Body of pancreas (tissue), 4 donors: ENCODE results near the gene SEMA3G. TPM values are rescaled to one million over a fixed set of nuclear protein-coding genes. Genes with fewer than 3 reads are reported as not detected.
A peak's percentile ranks its signal among the peaks of the same experiment; 100 is the strongest.

Experiments used
- ATAC-seq: fragments of 150-250 bp; one replicate; pipeline ENCODE4 v1.9.1; 2016
- DNase-seq, 4 donors: peaks; one replicate each; pipeline ENCODE4 v3.0.0-alpha.2; 2019
- H3K27ac ChIP-seq, 4 donors: fragments of 200-600 bp; sonication (generic); 1 replicate in 3 of 4; 2 replicates in 1 of 4; pipeline versions ENCODE4 v1.5.1 to v1.6.1; 2016 to 2019; ENCODE audit warnings: mild to moderate bottlenecking in 1 of 4, mixed read lengths in 1 of 4, moderate library complexity in 1 of 4
- H3K27me3 ChIP-seq, 2 donors: fragments of 200-600 bp; sonication (generic); one replicate each; pipeline ENCODE4 v1.6.0; 2016; ENCODE audit warnings: mild to moderate bottlenecking in 1 of 2
- H3K36me3 ChIP-seq, 2 donors: fragments of 200-600 bp; sonication (generic); replicated peaks in 1 of 2; 2 replicates each; pipeline ENCODE4 v1.5.1; 2016; ENCODE audit warnings: low read depth in 2 of 2; ENCODE audit not compliant: insufficient read depth in 1 of 2
- H3K4me1 ChIP-seq: fragments of 200-600 bp; sonication (generic); one replicate; pipeline ENCODE4 v1.6.0; 2016
- H3K4me3 ChIP-seq, 2 donors: fragments of 200-600 bp; sonication (generic); 1 replicate in 1 of 2; 2 replicates in 1 of 2; pipeline ENCODE4 v1.5.1; 2016 to 2019
- H3K9me3 ChIP-seq, 3 donors: fragments of 200-600 bp; sonication (generic); 1 replicate in 2 of 3; 2 replicates in 1 of 3; pipeline ENCODE4 v1.5.1; 2016
- POLR2A ChIP-seq, 3 donors: fragments of 450-650 bp; IDR thresholded peaks; one replicate each; pipeline ENCODE4 v1.6.1; 2016; ENCODE audit warnings: antibody characterized with exemption in 3 of 3, mild to moderate bottlenecking in 2 of 3
- WGBS, 2 donors: methylation state at CpG; one replicate each; pipeline ENCODE4 v1.1.5; 2017; 5-methylcytosine and 5-hydroxymethylcytosine counted together
- intact Hi-C: fragments of 100-400 bp; cut with DNase I; formaldehyde crosslinking; loops from one replicate; pipeline ENCODE4 v1.15.1; 2023
- total RNA-seq, 2 donors: library from RNA; depleted of rRNA; stranded (reverse); fragments of >200 nt; gene quantifications; one replicate each; pipeline ENCODE4 v1.1.0, GENCODE V29; 2016
- TF ChIP-seq, protein P1 (sequence below), 7 experiments: fragments of 450-650 bp in 4 of 7; fragments of 200-600 bp in 3 of 7; sonication (generic) in 3 of 7; IDR thresholded peaks; one replicate each; pipeline ENCODE4 v1.5.1; 2016 to 2019; ENCODE audit warnings: antibody characterized with exemption in 7 of 7

SEMA3G gene
- total RNA-seq, 2 donors from 2014 or later, result 3.9 to 13.2 TPM

DNA sequence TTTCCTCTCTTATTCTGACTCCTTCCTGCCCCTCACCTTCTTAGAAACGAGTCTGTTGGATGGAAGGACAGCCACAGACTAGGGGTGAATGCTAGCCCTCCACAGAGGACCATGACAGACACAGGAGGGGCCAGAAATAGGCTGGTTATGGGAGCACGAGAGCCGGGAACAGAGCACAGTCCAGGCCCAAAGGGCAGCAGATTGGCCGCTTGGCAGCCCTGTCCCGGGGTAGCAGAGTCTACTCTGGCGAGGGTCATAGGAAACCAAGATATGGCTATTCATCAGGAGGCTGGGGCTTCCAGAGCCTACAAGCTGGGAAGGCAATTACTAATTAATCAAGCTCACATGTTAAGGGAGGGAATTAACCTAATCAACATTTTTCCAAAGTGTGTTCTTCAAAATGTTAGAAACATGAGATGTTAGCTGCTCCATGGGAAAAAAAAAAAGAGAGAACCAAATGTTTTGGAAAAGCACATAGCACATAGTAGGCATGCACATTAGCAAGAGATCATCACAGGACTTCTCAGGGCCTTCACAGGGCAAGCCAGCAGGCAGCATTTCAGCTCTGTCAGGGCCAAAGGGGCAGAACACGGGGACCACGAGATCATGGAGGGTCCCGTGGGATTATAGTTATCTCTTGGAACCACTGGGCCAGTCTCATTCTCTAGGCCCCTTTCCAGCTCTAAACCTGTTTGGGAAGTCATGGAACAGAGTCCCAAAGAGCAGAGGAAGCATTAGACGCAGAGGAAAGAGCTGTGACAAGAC is 13.3 kb downstream of the SEMA3G start:
- Histone ChIP-seq H3K4me1 (peaks cover 4% of the 10 kb centered on the region), H3K9me3 (no peaks in the 10 kb centered on the region), H3K4me3 (no peak overlapping the region), H3K36me3 (no peaks in the 10 kb centered on the region), H3K27me3 (no peaks in the 10 kb centered on the region), H3K27ac (no peak overlapping the region)
- intact Hi-C loops, result no loop called here
- DNase-seq (peak in 1 of 4 donors; percentile 10), ATAC-seq (no peak)
- no peak for TF ChIP-seq POLR2A (IDR thresholded peaks at IDR 0.05)
- TF ChIP-seq, protein P1, sequence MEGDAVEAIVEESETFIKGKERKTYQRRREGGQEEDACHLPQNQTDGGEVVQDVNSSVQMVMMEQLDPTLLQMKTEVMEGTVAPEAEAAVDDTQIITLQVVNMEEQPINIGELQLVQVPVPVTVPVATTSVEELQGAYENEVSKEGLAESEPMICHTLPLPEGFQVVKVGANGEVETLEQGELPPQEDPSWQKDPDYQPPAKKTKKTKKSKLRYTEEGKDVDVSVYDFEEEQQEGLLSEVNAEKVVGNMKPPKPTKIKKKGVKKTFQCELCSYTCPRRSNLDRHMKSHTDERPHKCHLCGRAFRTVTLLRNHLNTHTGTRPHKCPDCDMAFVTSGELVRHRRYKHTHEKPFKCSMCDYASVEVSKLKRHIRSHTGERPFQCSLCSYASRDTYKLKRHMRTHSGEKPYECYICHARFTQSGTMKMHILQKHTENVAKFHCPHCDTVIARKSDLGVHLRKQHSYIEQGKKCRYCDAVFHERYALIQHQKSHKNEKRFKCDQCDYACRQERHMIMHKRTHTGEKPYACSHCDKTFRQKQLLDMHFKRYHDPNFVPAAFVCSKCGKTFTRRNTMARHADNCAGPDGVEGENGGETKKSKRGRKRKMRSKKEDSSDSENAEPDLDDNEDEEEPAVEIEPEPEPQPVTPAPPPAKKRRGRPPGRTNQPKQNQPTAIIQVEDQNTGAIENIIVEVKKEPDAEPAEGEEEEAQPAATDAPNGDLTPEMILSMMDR (IDR thresholded peaks at IDR 0.05), result no peak
- WGBS, 2 donors, result 54 to 69% methylated on average over 10 of the region's 10 CpGs

DNA sequence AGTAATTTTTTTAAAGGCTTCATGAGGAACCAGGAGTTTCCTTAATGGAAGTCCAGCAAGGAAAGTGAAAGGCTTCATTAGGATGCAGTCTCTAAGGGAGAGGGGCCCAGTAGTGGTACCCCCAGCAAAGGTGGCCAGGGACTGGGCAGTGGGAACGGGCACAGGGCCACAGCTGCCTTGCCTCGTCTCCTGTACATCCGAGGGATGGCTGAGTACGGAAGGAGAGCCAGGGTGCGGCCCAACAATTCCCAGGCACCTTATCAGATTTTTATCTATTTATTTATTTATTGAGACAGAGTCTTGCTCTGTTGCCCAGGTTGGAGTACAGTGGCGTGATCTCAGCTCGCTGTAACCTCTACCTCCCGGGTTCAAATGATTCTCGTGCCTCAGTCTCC is 14.5 kb downstream of the SEMA3G start:
- Histone ChIP-seq H3K27ac (no peak overlapping the region), H3K27me3 (no peaks in the 10 kb centered on the region), H3K4me1 (peaks cover 4% of the 10 kb centered on the region), H3K9me3 (no peaks in the 10 kb centered on the region), H3K36me3 (no peaks in the 10 kb centered on the region), H3K4me3 (no peak overlapping the region)
- ATAC-seq, result no peak
- peak in 1 of 4 donors; percentile 6 for DNase-seq
- intact Hi-C loops, result no loop called here
- no peak for TF ChIP-seq POLR2A (IDR thresholded peaks at IDR 0.05)
- TF ChIP-seq, protein P1 (IDR thresholded peaks at IDR 0.05), result no peak
- WGBS, 2 donors, result 79 to 90% methylated on average over 9 of the region's 9 CpGs

DNA sequence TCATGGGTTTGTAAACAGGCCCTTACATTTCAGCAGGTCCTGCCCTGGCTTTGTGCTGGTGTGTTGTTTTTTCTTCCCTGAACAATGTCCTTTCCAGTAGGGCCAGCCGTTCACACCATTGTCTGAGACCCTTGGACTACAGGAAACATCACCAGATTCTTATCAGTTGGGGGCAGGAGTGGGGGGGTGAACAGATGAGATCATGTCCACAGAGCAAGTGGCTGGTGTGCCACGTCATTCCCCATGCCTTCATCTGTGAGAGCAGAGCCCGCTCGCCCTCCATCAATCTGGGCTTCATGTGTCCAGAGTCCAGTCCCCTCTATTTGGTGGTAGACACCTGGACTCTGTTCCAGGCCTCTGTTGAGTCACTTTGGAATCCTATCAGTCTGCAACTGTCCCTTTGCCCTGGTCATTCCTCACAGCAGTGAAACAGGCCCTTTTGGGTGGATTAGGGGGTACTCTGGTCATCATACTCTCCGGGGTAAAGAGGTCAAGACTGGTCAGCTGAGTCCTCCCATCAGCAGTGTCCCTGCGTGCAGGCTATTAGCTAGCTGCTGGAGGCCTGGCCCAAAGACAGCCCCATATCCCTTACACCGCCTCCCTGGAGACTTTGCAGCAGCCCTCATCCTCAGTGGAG is 15.0 kb downstream of the SEMA3G start:
- TF ChIP-seq, protein P1 (IDR thresholded peaks at IDR 0.05), result no peak
- TF ChIP-seq POLR2A (IDR thresholded peaks at IDR 0.05), result no peak
- Histone ChIP-seq H3K4me1 (peaks cover 4% of the 10 kb centered on the region), H3K27me3 (no peaks in the 10 kb centered on the region), H3K27ac (no peak overlapping the region), H3K9me3 (no peaks in the 10 kb centered on the region), H3K4me3 (no peak overlapping the region), H3K36me3 (no peaks in the 10 kb centered on the region)
- ATAC-seq, result no peak
- DNase-seq, result peak in 1 of 4 donors; percentile 11
- intact Hi-C loops, result no loop called here
- WGBS, 2 donors, result 74 to 80% methylated on average over 7 of the region's 7 CpGs

DNA sequence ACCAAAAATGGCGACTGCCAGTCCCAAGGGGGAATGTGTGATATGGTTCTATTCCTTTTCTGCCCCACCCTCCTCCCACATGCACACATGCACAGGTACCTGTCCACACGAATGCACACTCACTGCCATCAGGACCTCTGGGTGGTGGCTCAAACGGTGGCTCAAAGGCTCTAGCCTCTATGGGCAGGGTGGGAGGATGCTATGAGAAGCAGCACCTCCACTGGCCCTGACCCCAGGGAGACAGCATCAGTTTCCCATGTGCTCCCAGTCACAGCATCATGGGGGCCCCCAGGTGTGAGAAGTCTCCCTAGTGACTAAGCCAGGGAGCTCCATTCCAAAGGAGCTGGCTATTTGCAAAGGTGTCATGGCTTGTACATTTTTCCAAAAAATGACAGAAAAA is 15.9 kb downstream of the SEMA3G start:
- H3K36me3 ChIP-seq, result no peaks in the 10 kb centered on the region
- no peak overlapping the region for H3K4me3 ChIP-seq
- no peaks in the 10 kb centered on the region for H3K27me3 ChIP-seq
- peaks cover 4% of the 10 kb centered on the region for H3K4me1 ChIP-seq
- no peaks in the 10 kb centered on the region for H3K9me3 ChIP-seq
- H3K27ac ChIP-seq, result no peak overlapping the region
- TF ChIP-seq, protein P1 (IDR thresholded peaks at IDR 0.05), result no peak
- no peak for TF ChIP-seq POLR2A (IDR thresholded peaks at IDR 0.05)
- ATAC-seq (no peak), DNase-seq (peak in 1 of 4 donors; percentile 8)
- intact Hi-C loops, result no loop called here
- WGBS, 2 donors, result 30 to 39% methylated on average over 2 to 3 of the region's 3 CpGs
